T47D (cell line): ENCODE measurements around the gene PADI4.

Experiments used
- DNase-seq, 2 experiments: peaks; one replicate each; pipeline versions ENCODE4 v3.0.0 to v3.0.0-alpha.2; 2011 to 2012; ENCODE audit warnings: low read depth in 1 of 2, low spot score in 1 of 2
- JUND ChIP-seq: IDR thresholded peaks from 2 replicates; pipeline ENCODE4 v1.6.1; 2012; ENCODE audit warnings: low read depth
- in situ Hi-C: cut with HindIII; loops from 2 replicates; pipeline ENCODE4 v1.10.0; 2016; ENCODE audit warnings: low sequenced_read_pairs, low pct_unique_long_range_greater_than_20kb

PADI4 gene

GRCh38 chr1:17274186-17275170, 33.5 kb upstream of the PADI4 start:
- DNase-seq: peak; percentile 31 to 58
- in situ Hi-C loops: no loop called here
- TF ChIP-seq JUND: no peak

GRCh38 chr1:17276568-17276967, 31.4 kb upstream of the PADI4 start:
- TF ChIP-seq JUND: no peak
- in situ Hi-C loops: no loop called here
- DNase-seq: peak in 1 of 2 experiments; percentile 23

GRCh38 chr1:17277511-17278159, 30.4 kb upstream of the PADI4 start:
- in situ Hi-C loops: no loop called here
- TF ChIP-seq JUND: no peak
- DNase-seq: no peak

- no peak for DNase-seq
- in situ Hi-C loops: no loop called here
- TF ChIP-seq JUND: no peak
Measured at GRCh38 chr1:17278996-17279830, 28.8 kb upstream of the PADI4 start.

GRCh38 chr1:17280436-17280835, 27.6 kb upstream of the PADI4 start:
- in situ Hi-C loops: no loop called here
- DNase-seq: no peak
- no peak for TF ChIP-seq JUND

GRCh38 chr1:17280894-17281293, 27.1 kb upstream of the PADI4 start:
- no peak for TF ChIP-seq JUND
- in situ Hi-C loops: no loop called here
- DNase-seq: no peak

GRCh38 chr1:17281775-17282181, 26.2 kb upstream of the PADI4 start:
- in situ Hi-C loops: no loop called here
- DNase-seq: no peak
- no peak for TF ChIP-seq JUND

- in situ Hi-C loops: no loop called here
- TF ChIP-seq JUND: no peak
- DNase-seq: no peak
Measured at GRCh38 chr1:17282836-17283235, 25.2 kb upstream of the PADI4 start.

GRCh38 chr1:17286646-17287045, 21.4 kb upstream of the PADI4 start:
- no peak for DNase-seq
- TF ChIP-seq JUND: no peak
- in situ Hi-C loops: no loop called here

- DNase-seq: no peak
- TF ChIP-seq JUND: no peak
- in situ Hi-C loops: no loop called here
Measured at GRCh38 chr1:17287130-17287776, 20.7 kb upstream of the PADI4 start.

- in situ Hi-C loops: no loop called here
- no peak for TF ChIP-seq JUND
- no peak for DNase-seq
Measured at GRCh38 chr1:17289721-17290120, 18.3 kb upstream of the PADI4 start.

GRCh38 chr1:17290553-17290952, 17.4 kb upstream of the PADI4 start:
- no peak for DNase-seq
- in situ Hi-C loops: no loop called here
- TF ChIP-seq JUND: no peak
